ENCODE data around the gene RPL22.

DNA sequence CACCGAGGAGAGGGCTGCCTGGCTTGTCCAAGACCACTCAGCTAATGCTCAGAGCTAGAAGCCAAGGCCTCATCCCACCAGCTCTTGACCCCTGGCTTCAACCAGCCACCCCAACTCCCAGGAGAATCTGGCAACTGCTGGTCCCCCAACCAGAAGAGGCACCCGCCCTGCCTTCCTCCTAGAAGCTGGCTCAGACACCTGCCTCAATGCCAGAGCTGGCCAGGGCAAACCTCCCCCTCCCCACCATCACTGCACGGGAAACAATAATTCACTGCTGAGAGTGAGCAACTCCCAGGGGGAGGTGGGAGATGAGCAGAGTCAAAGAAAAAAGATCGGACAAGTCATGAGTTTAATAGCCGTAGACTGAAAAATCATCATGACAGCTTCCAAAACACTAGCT, 22.6 kb downstream of the RPL22 start:
- no peak for TF ChIP-seq EZH2 (IDR thresholded peaks at IDR 0.05; ENCODE audit: low read length)
- TF ChIP-seq, protein P1, sequence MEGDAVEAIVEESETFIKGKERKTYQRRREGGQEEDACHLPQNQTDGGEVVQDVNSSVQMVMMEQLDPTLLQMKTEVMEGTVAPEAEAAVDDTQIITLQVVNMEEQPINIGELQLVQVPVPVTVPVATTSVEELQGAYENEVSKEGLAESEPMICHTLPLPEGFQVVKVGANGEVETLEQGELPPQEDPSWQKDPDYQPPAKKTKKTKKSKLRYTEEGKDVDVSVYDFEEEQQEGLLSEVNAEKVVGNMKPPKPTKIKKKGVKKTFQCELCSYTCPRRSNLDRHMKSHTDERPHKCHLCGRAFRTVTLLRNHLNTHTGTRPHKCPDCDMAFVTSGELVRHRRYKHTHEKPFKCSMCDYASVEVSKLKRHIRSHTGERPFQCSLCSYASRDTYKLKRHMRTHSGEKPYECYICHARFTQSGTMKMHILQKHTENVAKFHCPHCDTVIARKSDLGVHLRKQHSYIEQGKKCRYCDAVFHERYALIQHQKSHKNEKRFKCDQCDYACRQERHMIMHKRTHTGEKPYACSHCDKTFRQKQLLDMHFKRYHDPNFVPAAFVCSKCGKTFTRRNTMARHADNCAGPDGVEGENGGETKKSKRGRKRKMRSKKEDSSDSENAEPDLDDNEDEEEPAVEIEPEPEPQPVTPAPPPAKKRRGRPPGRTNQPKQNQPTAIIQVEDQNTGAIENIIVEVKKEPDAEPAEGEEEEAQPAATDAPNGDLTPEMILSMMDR (optimal IDR thresholded peaks at IDR 0.05 in 1 of 3, IDR thresholded peaks at IDR 0.05 in 1 of 3, conservative IDR thresholded peaks at IDR 0.05 in 1 of 3; ENCODE audit: extremely low read depth in 1 of 3, insufficient read depth in 2 of 3, low read length in 3 of 3) = no peak

Data from keratinocyte (primary cell).